ENCODE measurements around the gene TDRD7.
A peak's percentile ranks its signal among the peaks of the same experiment; 100 is the strongest.

GRCh38 chr9:97398999-97399758 is 12.7 kb upstream of the TDRD7 start:
- no peak for TF ChIP-seq POLR2AphosphoS5 (IDR thresholded peaks at IDR 0.05; ENCODE audit: low read depth)
- no peak for TF ChIP-seq REST (IDR thresholded peaks at IDR 0.05; ENCODE audit: insufficient replicate concordance, low read depth)
- peak; percentile 87 for TF ChIP-seq CTCF (IDR thresholded peaks at IDR 0.05; ENCODE audit: insufficient read depth, low read length)

Data from HL-60 (cell line).